Measurements from ENCODE around the gene LBX1.

LBX1 gene

GRCh38 chr10:101183458-101184183 lies 45.6 kb downstream of the LBX1 start:
- no peak for DNase-seq (ENCODE audit: low read depth)
- Histone ChIP-seq H3K9me3 (ENCODE audit: control insufficient read depth, low read length) (peaks cover 2% of the 10 kb centered on the region), H3K36me3 (ENCODE audit: control insufficient read depth, insufficient read depth, low read length, severe bottlenecking) (no peaks in the 10 kb centered on the region), H3K9ac (ENCODE audit: low read length) (no peak overlapping the region), H3K27me3 (replicated peaks; ENCODE audit: control insufficient read depth, insufficient read depth, low read length) (peaks cover 49% of the 10 kb centered on the region), H3K4me3 (ENCODE audit: low read length) (no peak overlapping the region), H3K4me1 (ENCODE audit: control insufficient read depth, insufficient read depth, low read length) (no peaks in the 10 kb centered on the region)

- H3K4me3 ChIP-seq (ENCODE audit: low read length): no peak overlapping the region
- no peak overlapping the region for H3K9ac ChIP-seq (ENCODE audit: low read length)
- peaks cover 56% of the 10 kb centered on the region for H3K27me3 ChIP-seq (replicated peaks; ENCODE audit: control insufficient read depth, insufficient read depth, low read length)
- H3K4me1 ChIP-seq (ENCODE audit: control insufficient read depth, insufficient read depth, low read length): no peaks in the 10 kb centered on the region
- H3K9me3 ChIP-seq (ENCODE audit: control insufficient read depth, low read length): peaks cover 2% of the 10 kb centered on the region
- DNase-seq (ENCODE audit: low read depth): no peak
- no peaks in the 10 kb centered on the region for H3K36me3 ChIP-seq (ENCODE audit: control insufficient read depth, insufficient read depth, low read length, severe bottlenecking)
Observed at GRCh38 chr10:101182936-101183335, 46.3 kb downstream of the LBX1 start.
